ENCODE measurements around the gene FKBP1A. TPM values are rescaled to one million over a fixed set of nuclear protein-coding genes. Genes with fewer than 3 reads are reported as not detected.

Gene FKBP1A
- total and polyA plus RNA-seq, 2 of the 4 experiments (the other 2 are of a cell fraction): 120 to 528 TPM

- no peak overlapping the region for H4K5ac ChIP-seq (ENCODE audit: low read depth, low read length)
- no peak overlapping the region for H3K4me3 ChIP-seq (ENCODE audit: insufficient read depth, low read depth, low read length)
- H3K9me1 ChIP-seq (ENCODE audit: insufficient read depth, low read length): peaks cover 59% of the 10 kb centered on the region
- no peak for TF ChIP-seq RAD21 (IDR thresholded peaks at IDR 0.05; ENCODE audit: low read length)
- no peak for TF ChIP-seq BHLHE40 (IDR thresholded peaks at IDR 0.05; ENCODE audit: low read depth, low read length)
- no peak for TF ChIP-seq USF2 (IDR thresholded peaks at IDR 0.05; ENCODE audit: low read depth, low read length)
- TF ChIP-seq RCOR1 (IDR thresholded peaks at IDR 0.05; ENCODE audit: insufficient replicate concordance, low read length): no peak
- TF ChIP-seq POLR2A (IDR thresholded peaks at IDR 0.05; ENCODE audit: low read depth, low read length): no peak
- no peak for TF ChIP-seq ELK1 (IDR thresholded peaks at IDR 0.05; ENCODE audit: borderline replicate concordance, low read depth, low read length)
- no peak for TF ChIP-seq CTCF (conservative IDR thresholded peaks at IDR 0.05; ENCODE audit: low read depth, low read length)
- TF ChIP-seq MAZ (IDR thresholded peaks at IDR 0.05; ENCODE audit: borderline replicate concordance, low read depth, low read length): no peak
- TF ChIP-seq FOS (IDR thresholded peaks at IDR 0.05; ENCODE audit: low read depth, low read length): no peak
- TF ChIP-seq SMC3 (IDR thresholded peaks at IDR 0.05; ENCODE audit: low read depth, low read length): no peak
- no peak for TF ChIP-seq RFX5 (IDR thresholded peaks at IDR 0.05; ENCODE audit: low read depth, low read length)
- no peak for TF ChIP-seq MAFK (IDR thresholded peaks at IDR 0.05; ENCODE audit: low read depth, low read length)
- TF ChIP-seq CEBPB (IDR thresholded peaks at IDR 0.05; ENCODE audit: low read depth, low read length): no peak
- H4K8ac ChIP-seq (ENCODE audit: low read depth in 2 of 2, low read length in 2 of 2): no peak overlapping the region
- WGBS, 2 experiments (ENCODE audit: extremely low coverage in 2 of 2, insufficient read length in 1 of 2): no CpG with 5 or more reads among the region's 2 CpGs
- peaks cover 37 to 95% of the 10 kb centered on the region in 2 experiments for H3K79me1 ChIP-seq (ENCODE audit: low read depth in 1 of 2, low read length in 2 of 2)
- H2BK120ac ChIP-seq (ENCODE audit: low read depth, low read length): no peak overlapping the region
- dilution Hi-C loops (cut with HindIII; ENCODE audit: low sequenced_read_pairs, unreplicated experiment) (no loop called here), intact Hi-C loops (cut with micrococcal nuclease) (loop anchor here (5.0 kb wide), 1 partner anchor 63 kb away; no protein-coding TSS in a partner anchor), in situ Hi-C loops (cut with MboI; ENCODE audit: low sequenced_read_pairs) (no loop called here)
- no peak overlapping the region for H2AK5ac ChIP-seq (ENCODE audit: low read depth, low read length)
- no peaks in the 10 kb centered on the region for H3K9me3 ChIP-seq (ENCODE audit: control insufficient read depth, insufficient read depth, low read length)
- no peak overlapping the region for H2BK15ac ChIP-seq (ENCODE audit: low read depth, low read length)
- H3K56ac ChIP-seq (ENCODE audit: extremely low read depth, insufficient read depth, low read length): no peak overlapping the region
- H2AFZ ChIP-seq (replicated peaks; ENCODE audit: low read length, poor library complexity): no peak overlapping the region
- H4K91ac ChIP-seq (ENCODE audit: insufficient read depth, low read depth, low read length): no peak overlapping the region
- H3K36me3 ChIP-seq (ENCODE audit: control insufficient read depth, insufficient read depth, low read length): peaks cover 19% of the 10 kb centered on the region
- no peak overlapping the region for H3K4me2 ChIP-seq (ENCODE audit: low read depth, low read length)
- ChIA-PET CTCF (interaction anchor here (0.7 kb wide), 1 partner anchor 74 kb away, joined by 4 read pairs; no protein-coding TSS in a partner anchor), POLR2A (ENCODE audit: unreplicated experiment) (no interaction called here)
- ATAC-seq (ENCODE audit: low read depth) (no peak), DNase-seq (no peak)
- H2AK9ac ChIP-seq (replicated peaks; ENCODE audit: low read depth, low read length, poor library complexity): no peak overlapping the region
- no peak overlapping the region for H2BK5ac ChIP-seq (ENCODE audit: low read depth, low read length, poor library complexity, severe bottlenecking)
- H3K4ac ChIP-seq (ENCODE audit: low read depth, low read length): no peak overlapping the region
- H2BK20ac ChIP-seq (ENCODE audit: low read depth, low read length): no peak overlapping the region
- H3K18ac ChIP-seq (ENCODE audit: low read depth, low read length): no peak overlapping the region
- H3K23ac ChIP-seq (ENCODE audit: low read depth, low read length): no peak overlapping the region
- BruUV-seq (replicated peaks): no TSS peak
- no peak overlapping the region for H3K9ac ChIP-seq (ENCODE audit: low read depth, low read length)
- H4K20me1 ChIP-seq (ENCODE audit: insufficient read depth, low read length): peaks cover 78% of the 10 kb centered on the region
- peaks cover 35% of the 10 kb centered on the region for H3K4me1 ChIP-seq (ENCODE audit: control insufficient read depth, insufficient read depth, low read length)
- no peaks in the 10 kb centered on the region for H3K27me3 ChIP-seq (ENCODE audit: control insufficient read depth, insufficient read depth, low read length)
- H3K14ac ChIP-seq (replicated peaks; ENCODE audit: low read depth, low read length): no peak overlapping the region
- no peak overlapping the region for H3K27ac ChIP-seq (ENCODE audit: insufficient read depth, low read length)
Measured at GRCh38 chr20:1374246-1374645, 18.6 kb downstream of the FKBP1A start.
